Activated CD4-positive, alpha-beta T cell treated with anti-CD3 and anti-CD28 coated beads, Interleukin-2, amount 10 ng/mL, durations not matched to agents 24 days and 14 days (primary cell): Measurements from ENCODE around the gene PDILT. TPM values are rescaled to one million over a fixed set of nuclear protein-coding genes. Genes with fewer than 3 reads are reported as not detected.
"Not testable (repeated sequence)": the region's sequence is repeated elsewhere in the genome, so short reads cannot be mapped to it uniquely, and the experiment has no call there.

Source experiments
- DNase-seq: peaks from one replicate; pipeline ENCODE4 v3.0.0; 2022
- H3K27ac Mint-ChIP-seq: one replicate; pipeline ENCODE4 v1.8.0; 2022; ENCODE audit warnings: mild to moderate bottlenecking, mixed read lengths
- H3K27me3 Mint-ChIP-seq: one replicate; pipeline ENCODE4 v1.8.0; 2022; ENCODE audit warnings: mixed read lengths
- H3K36me3 Mint-ChIP-seq: one replicate; pipeline ENCODE4 v1.8.0; 2022; ENCODE audit warnings: low read depth, mild to moderate bottlenecking, mixed read lengths
- H3K4me1 Mint-ChIP-seq: one replicate; pipeline ENCODE4 v1.8.0; 2021; ENCODE audit warnings: mixed read lengths
- H3K4me3 Mint-ChIP-seq: one replicate; pipeline ENCODE4 v1.8.0; 2022; ENCODE audit warnings: mild to moderate bottlenecking, moderate library complexity, mixed read lengths
- H3K9me3 Mint-ChIP-seq: one replicate; pipeline ENCODE4 v1.8.0; 2021; ENCODE audit warnings: mixed read lengths
- intact Hi-C: fragments of 100-400 bp; cut with micrococcal nuclease; formaldehyde crosslinking; loops from one replicate; pipeline ENCODE4 v1.15.1; 2023
- total RNA-seq: library from RNA; stranded (reverse); gene quantifications from 2 replicates; pipeline ENCODE4 v1.2.3, GENCODE V29; 2022

The PDILT gene
- total RNA-seq, 1 donor from 2014 or later: not detected

DNA sequence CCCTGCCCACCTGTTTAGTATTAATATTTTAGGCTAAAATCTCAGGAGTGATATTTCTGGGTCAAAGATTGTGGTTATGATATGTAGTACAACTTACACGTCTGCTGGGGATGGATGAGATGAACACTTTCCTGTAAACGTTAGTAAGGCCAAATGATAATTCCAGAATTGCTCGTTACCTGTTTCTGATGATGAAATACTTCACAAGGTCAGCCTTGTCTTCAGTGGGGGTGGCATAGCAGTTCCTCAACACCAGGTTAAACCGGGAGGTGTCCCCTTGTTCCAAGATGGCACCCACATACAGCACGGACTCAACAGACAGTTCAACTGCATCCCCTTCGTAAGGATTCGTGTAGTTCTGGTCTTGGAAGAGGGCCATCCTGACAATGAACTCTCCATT lies 86.5 kb downstream of the PDILT start:
- Mint-ChIP-seq H3K9me3 (no peaks in the 10 kb centered on the region), H3K4me1 (no peaks in the 10 kb centered on the region), H3K27ac (no peak overlapping the region), H3K4me3 (no peak overlapping the region), H3K36me3 (no peaks in the 10 kb centered on the region), H3K27me3 (no peaks in the 10 kb centered on the region)
- intact Hi-C loops: no loop called here
- no peak for DNase-seq

DNA sequence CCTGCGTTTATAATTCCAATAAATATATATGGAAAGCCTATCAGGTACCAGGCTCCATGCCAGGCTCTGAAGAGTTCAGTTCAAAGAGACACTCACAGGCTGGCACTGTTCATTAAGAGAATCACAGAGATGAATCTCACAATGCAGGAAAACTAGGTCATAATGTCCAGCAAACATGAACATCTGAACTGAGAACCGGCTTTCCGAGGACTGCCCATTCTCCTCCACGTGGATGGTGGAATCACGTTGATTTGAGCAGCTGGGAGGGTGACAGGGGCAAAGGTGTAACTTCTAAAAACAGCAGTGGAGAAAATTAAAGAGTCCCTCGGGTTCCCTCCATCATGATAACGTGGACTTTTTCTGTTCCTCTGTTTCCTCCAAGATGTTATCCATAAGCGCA lies 87.4 kb downstream of the PDILT start:
- Mint-ChIP-seq H3K27me3 (no peaks in the 10 kb centered on the region), H3K36me3 (no peaks in the 10 kb centered on the region), H3K27ac (no peak overlapping the region), H3K4me3 (no peak overlapping the region), H3K4me1 (no peaks in the 10 kb centered on the region), H3K9me3 (no peaks in the 10 kb centered on the region)
- no peak for DNase-seq
- intact Hi-C loops: no loop called here

DNA sequence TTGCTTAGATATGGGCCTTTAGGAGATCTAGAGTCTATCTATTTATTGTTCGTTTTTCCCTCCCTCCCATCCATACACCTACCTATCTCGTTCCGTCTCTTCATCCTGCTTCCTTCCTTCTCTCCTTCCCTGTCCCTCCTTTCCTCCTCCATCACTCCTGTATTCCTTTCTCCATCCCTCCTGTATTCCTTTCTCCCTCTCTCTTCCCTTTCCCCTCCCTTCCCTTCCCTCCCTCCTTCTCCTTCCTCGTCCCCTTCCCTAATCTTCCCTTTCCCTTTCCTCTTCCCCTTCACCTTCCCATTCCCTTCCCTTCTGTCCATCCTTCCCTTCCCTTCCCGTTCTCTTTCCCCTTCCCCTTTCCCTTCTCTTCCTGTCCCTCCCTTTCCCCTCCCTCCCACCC lies 87.8 kb downstream of the PDILT start:
- Mint-ChIP-seq H3K9me3 (no peaks in the 10 kb centered on the region), H3K27ac (no peak overlapping the region), H3K27me3 (no peaks in the 10 kb centered on the region), H3K4me3 (no peak overlapping the region), H3K36me3 (no peaks in the 10 kb centered on the region), H3K4me1 (no peaks in the 10 kb centered on the region)
- no peak for DNase-seq
- intact Hi-C loops: no loop called here

DNA sequence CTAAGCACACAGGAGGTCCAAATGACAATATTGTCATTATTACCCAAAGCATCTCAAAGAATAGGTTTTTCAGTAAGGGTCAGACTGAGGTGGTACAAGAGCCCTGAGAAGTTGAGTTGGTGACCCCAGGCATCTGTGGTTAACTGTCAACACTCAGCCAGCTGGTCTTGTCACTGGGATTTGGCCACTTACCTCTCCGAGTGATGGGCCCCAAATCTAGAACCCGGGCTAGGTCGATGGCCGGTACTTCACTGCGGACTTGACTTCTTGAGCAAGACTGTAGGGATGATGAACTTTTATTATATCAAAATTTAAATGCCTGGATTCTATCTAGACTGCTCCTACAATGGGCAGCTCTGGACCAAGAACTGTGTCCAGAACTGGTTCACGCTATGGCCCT lies 88.8 kb downstream of the PDILT start:
- H3K36me3 Mint-ChIP-seq: no peaks in the 10 kb centered on the region
- H3K27me3 Mint-ChIP-seq: no peaks in the 10 kb centered on the region
- no peaks in the 10 kb centered on the region for H3K4me1 Mint-ChIP-seq
- H3K4me3 Mint-ChIP-seq: no peak overlapping the region
- H3K9me3 Mint-ChIP-seq: no peaks in the 10 kb centered on the region
- no peak for DNase-seq
- intact Hi-C loops: no loop called here
- H3K27ac Mint-ChIP-seq: no peak overlapping the region

DNA sequence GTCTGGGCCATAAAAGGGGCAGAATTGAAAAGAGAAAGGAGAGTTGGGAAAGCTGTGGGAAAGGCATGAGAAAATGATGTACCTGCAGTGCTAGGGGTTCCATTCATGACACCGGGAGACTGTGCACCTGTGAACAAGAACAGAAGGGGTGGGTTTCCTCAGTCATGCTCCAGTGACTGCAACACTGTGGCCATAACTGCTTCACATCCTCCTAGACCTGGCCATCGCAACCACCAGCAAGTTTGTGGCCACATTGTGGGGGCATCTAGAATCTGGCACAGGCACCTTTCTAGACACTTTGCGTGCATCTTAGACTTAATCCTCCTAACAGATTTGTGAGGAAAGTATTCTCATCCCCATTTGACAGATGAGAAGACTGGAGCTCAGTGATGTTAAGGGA lies 90.0 kb downstream of the PDILT start:
- Mint-ChIP-seq H3K4me3 (no peak overlapping the region), H3K36me3 (no peaks in the 10 kb centered on the region), H3K9me3 (no peaks in the 10 kb centered on the region), H3K27me3 (no peaks in the 10 kb centered on the region), H3K27ac (no peak overlapping the region), H3K4me1 (no peaks in the 10 kb centered on the region)
- DNase-seq: no peak
- intact Hi-C loops: no loop called here

DNA sequence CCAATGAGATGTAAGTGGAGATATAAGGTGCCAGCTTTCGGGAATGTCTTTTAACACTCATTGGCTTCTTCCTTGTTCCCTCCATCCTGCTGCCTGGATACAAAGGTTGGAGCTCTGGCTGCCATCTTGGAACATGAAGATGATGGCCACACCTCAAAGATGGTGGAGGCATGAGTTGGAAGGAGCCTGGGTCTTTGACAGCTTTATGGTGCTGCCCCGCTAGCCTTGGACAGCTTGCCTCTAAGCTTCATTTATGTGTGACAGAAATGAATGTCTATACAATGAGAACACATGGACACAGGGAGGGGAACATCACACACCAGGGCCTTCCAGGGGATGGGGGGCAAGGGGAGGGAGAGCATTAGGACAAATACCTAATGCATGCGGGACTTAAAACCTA lies 90.8 kb downstream of the PDILT start:
- intact Hi-C loops: no loop called here
- no peaks in the 10 kb centered on the region for H3K36me3 Mint-ChIP-seq

DNA sequence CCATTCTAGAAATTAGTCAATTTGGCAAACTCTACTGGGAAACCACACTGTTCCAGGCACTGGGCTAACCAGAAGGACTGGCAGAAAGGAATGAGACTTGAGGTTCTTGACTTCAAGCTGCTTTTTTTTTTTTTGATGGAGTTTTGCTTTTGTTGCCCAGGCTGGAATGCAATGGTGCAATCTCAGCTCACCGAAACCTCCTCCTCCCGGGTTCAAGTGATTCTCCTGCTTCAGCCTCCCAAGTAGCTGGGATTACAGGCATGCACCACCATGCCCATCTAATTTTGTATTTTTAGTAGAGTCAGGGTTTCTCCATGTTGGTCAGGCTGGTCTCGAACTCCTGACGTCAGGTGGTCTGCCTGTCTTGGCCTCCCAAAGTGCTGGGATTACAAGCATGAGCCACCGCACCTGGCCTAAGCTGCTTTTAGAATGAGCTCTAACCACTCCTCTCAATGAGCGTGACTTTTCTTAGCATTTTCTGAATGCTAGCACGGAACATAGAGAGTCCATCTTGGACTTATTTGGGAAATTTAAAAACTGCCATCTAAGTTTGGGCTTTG lies 91.9 kb downstream of the PDILT start:
- H3K4me1 Mint-ChIP-seq, H3K4me3 Mint-ChIP-seq, intact Hi-C loops, H3K36me3 Mint-ChIP-seq, DNase-seq, H3K27me3 Mint-ChIP-seq, H3K27ac Mint-ChIP-seq, H3K9me3 Mint-ChIP-seq: not testable (repeated sequence)

More for the DNA sequence above, 90.8 kb downstream of the PDILT start:
- no peaks in the 10 kb centered on the region for H3K4me1 Mint-ChIP-seq
- no peak overlapping the region for H3K4me3 Mint-ChIP-seq
- H3K27me3 Mint-ChIP-seq: no peaks in the 10 kb centered on the region
- H3K9me3 Mint-ChIP-seq: no peaks in the 10 kb centered on the region
- H3K27ac Mint-ChIP-seq: no peak overlapping the region
- DNase-seq: no peak

- no peaks in the 10 kb centered on the region for H3K36me3 Mint-ChIP-seq
- intact Hi-C loops: no loop called here
- no peak for DNase-seq
- H3K27ac Mint-ChIP-seq: no peak overlapping the region
- H3K4me3 Mint-ChIP-seq: no peak overlapping the region
- no peaks in the 10 kb centered on the region for H3K27me3 Mint-ChIP-seq
- H3K9me3 Mint-ChIP-seq: no peaks in the 10 kb centered on the region
- H3K4me1 Mint-ChIP-seq: no peaks in the 10 kb centered on the region
Measured at GRCh38 chr16:20311548-20311947, 93.0 kb downstream of the PDILT start.

- Mint-ChIP-seq H3K9me3 (no peaks in the 10 kb centered on the region), H3K4me1 (no peaks in the 10 kb centered on the region), H3K4me3 (no peak overlapping the region), H3K36me3 (no peaks in the 10 kb centered on the region), H3K27me3 (no peaks in the 10 kb centered on the region), H3K27ac (no peak overlapping the region)
- DNase-seq: no peak
- intact Hi-C loops: no loop called here
Measured at GRCh38 chr16:20310421-20311395, 93.8 kb downstream of the PDILT start.

DNA sequence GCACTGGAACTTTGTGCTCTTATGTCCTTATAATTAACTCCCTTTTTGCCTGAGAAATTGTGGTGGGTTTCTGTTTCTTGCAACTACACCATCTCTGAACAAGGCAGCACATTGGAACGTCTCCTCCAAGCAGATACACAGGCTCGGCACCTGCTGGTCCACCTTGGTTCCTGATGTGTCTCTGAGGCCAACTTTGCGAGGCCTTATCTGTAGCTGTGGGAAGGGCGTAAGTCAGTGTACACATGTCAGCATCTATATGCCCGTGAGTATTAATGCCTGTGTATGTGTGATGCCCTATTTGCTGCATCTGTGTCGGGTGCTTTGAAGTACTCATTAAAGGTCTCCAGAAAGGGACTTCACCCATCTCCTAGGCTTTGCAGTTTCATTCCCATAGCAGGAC lies 94.8 kb downstream of the PDILT start:
- Mint-ChIP-seq H3K36me3 (no peaks in the 10 kb centered on the region), H3K4me1 (no peaks in the 10 kb centered on the region), H3K4me3 (no peak overlapping the region), H3K27ac (no peak overlapping the region), H3K9me3 (no peaks in the 10 kb centered on the region), H3K27me3 (no peaks in the 10 kb centered on the region)
- intact Hi-C loops: no loop called here
- DNase-seq: no peak

Other genes with a start within 250 kb of the PDILT start
- not detected in 2 replicates for gene GP2, start 77.2 kb downstream of the PDILT start, total RNA-seq
- not detected in 2 replicates for gene UMOD, start 52.0 kb downstream of the PDILT start, total RNA-seq
- not detected in 2 replicates for gene ACSM5, start 4.8 kb upstream of the PDILT start, total RNA-seq
- 0.17 TPM in 1 of 2 replicates, not detected in the other for gene ACSM2A, start 46.8 kb upstream of the PDILT start, total RNA-seq
- gene ACSM2B, start 171.6 kb upstream of the PDILT start, total RNA-seq: not detected in 2 replicates